ENCODE results near the gene MYL3.

MYL3 gene

DNA sequence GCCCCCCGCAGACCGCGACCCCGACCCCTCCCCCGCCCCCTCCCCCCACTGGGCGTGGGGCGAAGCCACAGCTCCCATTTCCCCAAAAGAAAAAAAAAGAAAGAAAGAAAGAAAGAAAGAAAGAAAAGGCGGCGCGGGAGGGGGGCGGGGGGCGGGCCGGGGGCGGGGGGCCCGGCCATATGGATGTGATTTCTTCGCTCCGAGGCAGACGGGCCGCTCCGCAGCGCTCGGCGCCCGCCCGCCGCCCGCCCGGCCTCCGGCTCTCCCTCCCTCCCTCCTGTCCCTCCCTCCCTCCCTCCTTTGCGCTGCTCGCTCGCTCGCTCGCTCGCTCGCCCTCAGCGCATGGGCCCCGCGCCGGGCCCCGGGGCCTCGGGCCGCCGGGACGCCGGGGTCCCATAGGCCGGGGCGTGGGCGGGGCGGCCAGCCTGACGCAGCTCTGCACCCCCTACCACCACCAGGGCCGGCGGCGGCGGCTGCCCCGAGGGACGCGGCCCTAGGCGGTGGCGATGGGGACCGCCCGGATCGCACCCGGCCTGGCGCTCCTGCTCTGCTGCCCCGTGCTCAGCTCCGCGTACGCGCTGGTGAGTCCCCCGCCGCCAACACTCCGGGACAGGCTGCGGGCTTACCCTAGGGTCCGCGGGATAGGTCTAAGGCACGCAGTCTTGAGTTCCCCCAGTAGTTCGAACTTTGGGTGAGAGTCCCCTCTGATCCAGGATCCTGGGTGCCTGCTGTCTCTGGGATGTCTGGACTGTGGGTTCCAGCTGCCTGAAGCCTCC is 20.0 kb upstream of the MYL3 start:
- no peak for DNase-seq (ENCODE audit: low read depth in 2 of 2)

DNA sequence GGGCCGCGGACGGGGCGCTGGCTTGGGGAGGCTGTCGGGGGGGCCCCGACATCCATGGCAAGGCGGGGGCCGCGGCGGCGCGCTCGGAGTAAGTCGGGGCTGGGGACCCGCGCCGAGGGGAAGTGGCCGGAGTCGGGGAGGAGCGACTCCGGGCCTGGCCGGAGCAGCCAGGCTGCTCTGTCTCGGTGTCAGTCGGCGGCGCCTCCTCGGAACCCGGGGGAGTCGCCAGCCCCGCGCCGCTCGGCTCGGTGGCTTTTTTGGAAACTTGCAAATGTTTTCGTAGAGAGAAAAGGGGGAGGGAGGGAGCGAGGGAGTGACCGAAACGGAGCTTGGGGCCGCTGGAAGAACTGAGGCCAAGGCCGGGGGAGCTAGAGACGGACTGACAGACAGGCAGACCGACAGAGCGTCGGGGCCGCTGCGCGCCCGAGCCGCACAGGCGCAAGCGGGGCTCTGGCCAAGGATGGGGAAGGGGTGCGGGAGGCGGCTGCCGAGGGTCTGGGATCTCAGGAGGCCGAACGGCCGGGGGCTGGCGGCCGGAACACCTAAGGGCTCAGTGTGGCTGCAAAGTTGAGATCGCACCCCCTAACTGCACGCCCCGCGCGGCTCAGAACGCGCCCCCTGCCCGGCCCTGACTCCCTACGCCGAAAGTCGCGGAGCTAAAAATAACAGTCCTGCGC is 19.3 kb upstream of the MYL3 start:
- no peak for DNase-seq (ENCODE audit: low read depth in 2 of 2)

DNA sequence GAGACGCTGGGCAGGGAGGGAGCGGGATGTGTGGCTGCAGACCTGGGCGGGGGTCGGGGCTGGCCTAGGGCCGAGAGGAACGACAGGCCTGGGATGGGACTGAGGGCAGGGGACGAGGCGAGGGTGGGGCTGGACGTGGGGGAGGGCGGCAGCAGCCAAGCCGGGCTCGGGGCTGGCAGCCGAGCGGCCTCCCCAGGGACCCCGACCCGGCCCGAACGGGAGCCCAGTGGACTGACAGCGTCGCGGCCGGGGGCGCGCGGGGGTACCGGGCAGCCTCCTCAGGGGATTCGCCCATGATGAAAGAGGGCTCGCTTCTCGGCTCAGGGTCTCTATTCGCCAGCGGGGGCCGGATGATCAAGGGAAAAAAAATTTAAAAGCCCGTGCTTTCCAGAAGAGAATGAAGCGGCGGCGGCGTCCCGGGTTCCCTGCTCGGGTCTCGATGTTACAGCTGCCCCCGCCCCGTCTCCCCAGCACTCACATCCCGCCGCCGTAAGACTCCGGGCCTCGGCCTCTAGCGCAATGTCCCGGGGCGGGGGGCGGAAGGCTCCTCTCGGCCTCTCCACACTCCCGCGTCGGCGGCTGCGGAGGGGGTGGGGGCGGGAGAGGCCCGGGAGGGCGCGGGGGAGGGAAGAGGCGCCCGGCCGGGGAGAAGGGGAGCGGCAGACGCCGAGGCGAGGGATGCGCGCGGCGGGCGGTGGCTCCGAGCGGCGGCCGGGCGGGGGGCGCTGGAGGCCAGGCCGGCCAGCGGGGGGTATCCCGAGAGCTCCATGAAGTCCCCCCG is 18.5 kb upstream of the MYL3 start:
- DNase-seq (ENCODE audit: low read depth in 2 of 2) = no peak

DNA sequence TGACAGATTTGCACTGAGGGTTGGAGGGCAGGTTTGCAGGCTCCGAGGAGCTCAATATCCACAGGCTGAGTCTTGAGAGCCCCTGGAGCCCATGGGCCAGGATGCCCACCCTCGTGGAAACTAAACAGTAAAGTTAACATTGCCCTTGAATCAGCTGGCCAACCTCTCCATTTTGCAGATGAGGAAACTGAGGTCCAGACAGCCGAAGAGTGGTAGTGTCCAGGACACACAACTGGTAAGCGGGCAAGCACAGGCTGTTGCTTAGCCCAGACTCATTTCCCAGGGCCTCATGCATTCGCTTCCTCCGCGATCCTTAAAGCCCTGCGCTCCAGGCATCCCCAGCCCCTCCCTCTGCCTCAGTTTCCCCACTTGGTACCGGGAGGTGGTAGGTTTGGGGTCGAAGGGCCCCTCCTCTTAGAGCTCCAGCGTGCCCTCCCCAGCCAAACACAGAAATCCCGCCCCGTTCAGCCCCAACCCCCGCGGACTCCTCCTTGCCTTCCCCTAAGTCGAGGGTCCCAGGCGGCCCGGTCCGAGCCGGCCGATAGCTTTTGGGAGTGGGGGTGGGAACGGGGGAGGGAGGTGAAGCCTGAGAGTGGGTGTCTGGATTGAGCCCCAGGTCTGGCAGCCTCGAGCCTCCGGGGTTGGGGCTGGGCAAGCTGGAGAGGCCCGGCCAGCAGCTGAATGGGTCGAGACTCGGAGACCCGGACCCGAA is 17.8 kb upstream of the MYL3 start:
- DNase-seq (ENCODE audit: low read depth in 2 of 2) = no peak

DNA sequence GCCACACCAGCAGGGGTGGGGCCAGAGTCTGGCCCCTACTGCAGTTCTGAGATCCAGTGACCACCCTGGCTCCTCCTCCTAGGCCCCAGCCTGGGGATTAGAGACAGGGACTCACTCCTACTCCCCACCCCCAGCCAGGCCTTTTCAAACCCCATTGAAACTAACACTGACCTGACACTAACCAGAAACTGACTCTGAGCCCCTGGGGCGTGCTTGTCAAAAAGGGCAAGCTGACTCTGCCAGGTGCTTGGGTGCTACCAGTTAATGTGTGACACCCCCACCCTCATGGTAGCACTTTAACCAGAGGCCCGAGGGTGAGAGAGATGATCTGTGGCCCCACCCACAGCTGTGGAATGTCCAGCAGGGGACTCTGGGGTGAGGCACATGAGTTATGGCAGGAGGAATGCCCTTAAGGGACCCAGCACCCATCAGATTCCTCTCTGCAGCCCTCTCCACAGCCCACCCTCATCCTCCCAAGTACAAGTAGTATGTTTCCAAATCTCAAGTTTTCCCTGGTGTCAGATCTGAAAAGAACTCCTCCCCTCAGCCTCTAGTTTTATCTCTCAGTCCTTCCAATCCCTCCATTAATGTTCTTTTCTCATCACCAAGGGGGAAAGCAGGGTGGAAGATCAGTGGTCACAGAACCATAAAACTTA is 15.7 kb upstream of the MYL3 start:
- no peak for DNase-seq (ENCODE audit: low read depth in 2 of 2)

DNA sequence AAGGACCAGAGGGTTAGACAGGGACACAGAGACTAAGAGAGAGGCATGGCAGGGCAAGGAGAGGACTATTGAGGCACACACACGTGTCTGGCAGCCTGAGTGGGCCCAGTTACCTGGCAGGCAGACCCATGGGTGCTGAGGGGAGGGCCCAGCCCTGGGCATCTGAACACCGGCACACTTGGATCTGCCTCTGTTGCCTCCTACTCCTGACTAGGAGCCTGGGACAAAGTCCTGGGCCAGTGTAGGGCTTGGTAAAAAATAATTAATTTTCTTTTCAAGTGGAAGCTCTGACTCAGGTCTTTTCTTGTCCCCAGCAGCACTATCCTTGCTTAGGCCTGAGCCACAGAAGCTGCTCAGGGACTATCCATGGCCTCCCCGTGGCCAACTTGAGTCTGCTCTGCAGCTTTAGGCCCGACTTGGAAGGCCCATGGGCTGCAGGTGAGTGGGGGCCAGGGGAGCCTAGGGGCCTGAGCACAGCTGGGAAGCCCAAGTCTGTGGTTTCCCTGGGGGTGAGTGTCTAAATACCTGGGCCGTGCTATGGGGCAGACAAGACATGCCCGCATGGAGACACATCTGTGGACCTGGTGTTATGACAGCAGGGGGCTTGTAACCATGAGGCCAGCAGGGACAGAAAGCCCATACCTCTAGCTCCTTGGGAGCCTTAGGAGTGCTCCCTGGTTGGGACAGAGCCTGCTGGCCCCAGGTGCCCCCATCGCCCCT is 14.3 kb upstream of the MYL3 start, which contains the start of gene PTH1R:
TSS of gene PTH1R (plus strand) at position 316 of the 720 bp plus-strand sequence. CDS start 5,839 bp downstream, outside the sequence.
- no peak for DNase-seq (ENCODE audit: low read depth in 2 of 2)

DNA sequence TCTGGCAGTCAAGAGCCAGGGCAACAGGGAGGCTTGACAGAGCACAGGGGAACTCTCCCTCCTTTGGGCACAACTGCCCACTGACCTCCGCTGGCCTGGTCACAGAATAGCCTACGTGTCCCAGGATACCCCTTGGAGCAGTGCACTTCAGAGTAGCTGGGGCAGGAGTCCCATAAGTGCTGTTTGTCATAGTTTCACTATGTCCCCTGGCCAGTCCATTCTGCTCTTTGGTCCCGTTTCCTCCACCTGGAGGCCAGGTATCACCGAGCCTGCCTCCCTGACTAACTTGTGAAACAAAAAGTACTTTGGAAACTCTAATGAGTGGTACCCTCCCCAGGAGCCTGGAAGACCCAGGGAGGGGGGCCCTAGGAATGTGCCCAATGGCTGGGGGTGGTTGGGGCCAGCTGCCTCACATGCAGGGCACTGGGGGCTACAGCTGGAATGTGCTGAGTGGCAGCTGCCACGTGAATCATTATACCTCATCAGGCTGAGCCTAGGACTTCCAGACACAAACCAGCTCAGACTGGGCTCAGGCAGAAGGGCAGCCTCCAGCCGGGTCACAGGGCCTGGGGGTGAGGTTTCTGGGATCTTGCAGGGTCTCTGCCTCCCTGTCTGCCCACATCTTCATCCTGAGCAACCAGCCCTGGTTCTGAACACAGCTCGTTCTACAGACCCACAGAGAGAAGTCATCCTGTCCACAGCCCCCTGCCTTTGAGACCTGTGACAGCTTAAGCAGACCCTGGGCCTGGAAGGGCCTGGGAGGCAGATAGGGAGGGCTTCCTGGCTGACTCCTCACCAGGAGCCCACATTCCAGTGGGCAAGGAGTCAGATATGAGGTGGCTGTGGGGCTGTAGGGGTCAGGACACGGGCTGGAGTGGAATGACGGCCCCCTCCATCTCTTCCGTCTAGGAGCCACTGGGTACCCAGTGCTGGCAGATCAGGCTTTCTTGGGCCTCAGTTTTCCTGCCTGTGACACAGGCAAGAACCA is 13.4 kb upstream of the MYL3 start:
- DNase-seq (ENCODE audit: low read depth in 2 of 2) = no peak

DNA sequence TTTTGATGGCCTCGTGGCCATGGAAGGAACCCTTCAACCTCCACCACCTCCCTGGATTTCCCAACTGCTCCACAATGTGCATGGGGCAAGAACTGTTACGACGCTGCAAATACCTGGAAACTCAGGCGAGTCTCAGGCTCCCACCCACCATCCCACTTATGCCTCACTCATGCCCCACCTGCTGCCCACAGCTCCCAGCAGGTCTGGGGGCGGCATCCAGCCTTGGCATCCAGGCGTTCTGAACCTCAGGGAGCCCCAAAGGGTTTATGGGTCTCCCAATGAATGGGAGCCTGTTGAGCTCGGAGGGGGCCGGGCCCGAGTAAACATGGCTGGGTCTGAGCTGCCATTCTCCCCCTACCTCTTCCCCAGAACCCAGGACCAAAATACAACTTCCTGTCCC is 12.3 kb upstream of the MYL3 start:
- no peak for DNase-seq (ENCODE audit: low read depth in 2 of 2)

DNA sequence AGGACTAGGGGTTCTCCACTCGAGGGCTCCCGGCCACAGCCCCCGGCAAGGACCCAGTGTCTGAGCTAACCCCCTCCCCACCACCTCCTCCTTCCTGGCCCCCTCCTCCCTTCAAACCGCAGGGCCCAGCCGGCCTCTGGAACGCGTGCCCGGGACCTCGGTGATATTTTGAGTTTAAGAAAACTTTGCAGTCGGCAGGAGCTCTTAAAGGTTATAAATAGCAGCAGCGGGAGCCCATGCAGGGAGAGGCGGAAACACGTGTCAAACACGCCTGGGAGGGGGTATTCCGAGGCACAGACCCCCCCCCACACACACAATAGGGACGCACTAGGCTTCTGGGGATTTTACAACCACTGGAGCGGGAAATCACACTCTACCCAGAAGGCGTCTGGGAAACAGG is 11.2 kb upstream of the MYL3 start:
- no peak for DNase-seq (ENCODE audit: low read depth in 2 of 2)

DNA sequence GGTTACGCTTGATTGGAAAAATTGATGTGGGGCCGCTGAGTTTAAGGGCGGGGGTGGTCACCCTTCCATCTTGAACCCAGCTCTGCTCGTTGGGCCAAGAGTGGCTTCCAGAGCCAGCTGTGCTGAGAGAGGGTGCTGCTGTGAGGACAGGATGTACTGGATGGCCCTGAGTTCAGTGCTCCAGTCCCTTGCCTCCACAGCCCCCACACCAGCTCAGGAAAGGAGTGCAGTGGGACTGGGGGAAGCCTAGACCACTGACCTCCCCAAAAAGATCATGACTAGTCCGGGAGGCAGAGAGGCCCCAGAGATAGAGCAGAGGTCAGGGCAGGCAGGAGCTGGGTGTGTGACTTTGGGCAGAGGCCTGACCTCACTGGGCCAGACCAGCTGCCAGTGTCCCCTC is 10.3 kb upstream of the MYL3 start:
- no peak for DNase-seq (ENCODE audit: low read depth in 2 of 2)

DNA sequence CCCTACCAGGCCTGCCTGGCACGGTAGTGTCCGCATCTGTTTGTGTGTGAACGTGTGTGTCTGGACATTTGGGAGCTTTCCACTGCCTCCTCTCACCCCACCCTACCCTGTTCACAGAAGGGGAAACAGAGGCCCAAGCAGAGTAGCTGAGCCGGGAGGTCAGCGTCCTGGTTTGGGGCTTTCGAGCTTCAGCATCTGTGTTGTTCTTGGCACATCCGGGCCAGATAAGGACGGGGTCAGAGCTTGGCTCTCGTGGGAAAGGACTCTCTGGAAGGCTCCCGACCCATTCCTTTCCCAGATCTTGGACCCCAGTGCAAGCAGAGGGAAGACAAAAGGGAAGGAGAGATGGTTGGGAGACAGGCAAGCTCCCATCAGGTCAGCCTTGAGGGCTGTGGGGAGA is 8.0 kb upstream of the MYL3 start:
- DNase-seq (ENCODE audit: low read depth in 2 of 2) = no peak

DNA sequence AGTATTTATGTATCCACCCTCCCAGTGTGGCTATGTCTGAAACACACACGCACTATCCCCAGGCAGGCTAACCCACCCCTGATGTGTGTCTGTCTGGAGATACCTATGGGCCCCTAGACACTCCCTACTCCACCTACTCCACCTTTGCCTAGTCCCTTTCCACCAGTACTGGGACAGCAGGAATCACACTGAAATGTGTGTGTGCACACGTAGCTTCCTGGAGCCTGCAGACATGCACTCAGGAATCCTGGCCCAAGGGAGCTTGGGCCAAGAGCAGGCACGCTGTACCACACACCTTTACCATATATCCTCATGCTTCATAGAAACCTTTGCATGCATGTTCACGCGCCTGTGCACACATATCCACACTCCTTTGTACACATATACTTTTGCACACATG is 7.4 kb upstream of the MYL3 start:
- no peak for DNase-seq (ENCODE audit: low read depth in 2 of 2)

DNA sequence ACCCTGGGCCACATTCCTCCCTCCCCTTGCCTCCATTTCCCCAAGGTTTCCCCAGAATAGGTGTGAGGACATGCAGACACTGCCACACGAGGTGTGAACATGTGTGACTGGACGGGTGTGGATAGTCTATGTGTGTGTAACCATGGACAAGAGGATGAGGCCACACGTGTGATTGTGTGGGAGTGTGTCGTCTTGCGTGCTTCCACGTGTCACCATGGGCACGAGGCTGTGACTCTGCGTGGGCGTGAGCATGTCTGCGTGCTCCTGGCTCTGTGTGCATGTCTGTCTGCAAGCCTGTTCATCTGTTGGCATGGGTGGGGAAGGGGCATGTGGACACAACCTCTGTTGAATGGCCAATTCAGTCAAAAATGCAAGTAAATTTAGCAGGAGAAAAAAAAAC is 6.2 kb upstream of the MYL3 start:
- DNase-seq (ENCODE audit: low read depth in 2 of 2) = no peak

DNA sequence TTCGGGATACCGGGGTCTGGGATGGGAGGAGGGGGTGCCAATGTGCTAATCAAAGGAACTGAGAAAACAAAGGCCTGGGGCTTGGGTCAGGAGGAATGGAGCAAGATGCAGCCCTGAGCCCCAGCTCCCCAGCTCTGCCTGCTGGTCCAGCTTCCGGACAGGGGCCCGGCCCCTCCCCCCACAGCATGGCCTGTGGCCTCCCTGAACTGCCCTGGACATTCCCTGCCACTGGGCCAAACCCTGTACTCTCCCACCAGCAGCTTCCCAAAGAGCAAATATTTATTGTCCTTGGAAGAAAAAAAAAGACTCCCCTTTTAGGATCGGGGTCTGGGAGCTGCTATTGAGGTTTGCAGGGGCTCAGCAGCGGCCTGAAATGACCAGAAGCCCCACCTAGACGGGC is 5.7 kb upstream of the MYL3 start:
- no peak for DNase-seq (ENCODE audit: low read depth in 2 of 2)

DNA sequence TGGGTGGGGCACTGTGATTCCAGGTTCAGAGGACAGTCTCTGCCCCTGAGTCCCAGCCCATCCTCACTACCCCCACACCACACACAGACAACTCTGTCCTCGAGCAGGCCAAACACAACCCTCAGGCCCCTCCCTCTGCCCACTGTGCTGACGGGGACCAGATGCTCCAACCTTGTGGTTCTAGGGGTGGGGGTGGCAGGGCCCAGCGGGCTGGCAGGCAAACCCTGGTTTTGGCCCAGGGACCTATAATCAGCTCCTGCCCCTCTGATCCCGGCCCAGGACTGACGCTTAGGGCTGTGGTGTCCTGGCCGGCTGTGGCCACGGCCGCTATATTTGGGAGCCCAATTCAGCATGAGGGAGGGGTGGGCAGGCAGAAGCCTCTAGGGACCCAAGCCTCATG is 5.0 kb upstream of the MYL3 start:
- no peak for DNase-seq (ENCODE audit: low read depth in 2 of 2)

DNA sequence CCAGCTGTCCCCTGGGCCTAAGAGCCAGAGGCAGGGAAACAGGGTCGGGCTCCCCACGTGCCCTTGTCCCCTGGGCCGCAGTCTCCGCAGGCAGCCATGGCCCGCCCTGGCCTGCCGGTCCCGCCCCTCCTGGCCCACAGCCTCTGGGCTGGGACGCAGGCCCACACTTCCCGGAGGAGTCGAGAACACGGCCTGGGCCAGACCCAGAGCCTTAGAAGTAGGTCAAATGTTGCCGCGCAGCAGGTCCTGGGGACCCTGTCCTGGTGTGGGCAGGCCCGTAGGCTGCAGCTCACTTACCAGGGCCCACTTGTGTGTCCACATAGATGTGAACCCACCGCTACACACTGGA is 4.3 kb upstream of the MYL3 start:
- DNase-seq (ENCODE audit: low read depth in 2 of 2) = no peak

DNA sequence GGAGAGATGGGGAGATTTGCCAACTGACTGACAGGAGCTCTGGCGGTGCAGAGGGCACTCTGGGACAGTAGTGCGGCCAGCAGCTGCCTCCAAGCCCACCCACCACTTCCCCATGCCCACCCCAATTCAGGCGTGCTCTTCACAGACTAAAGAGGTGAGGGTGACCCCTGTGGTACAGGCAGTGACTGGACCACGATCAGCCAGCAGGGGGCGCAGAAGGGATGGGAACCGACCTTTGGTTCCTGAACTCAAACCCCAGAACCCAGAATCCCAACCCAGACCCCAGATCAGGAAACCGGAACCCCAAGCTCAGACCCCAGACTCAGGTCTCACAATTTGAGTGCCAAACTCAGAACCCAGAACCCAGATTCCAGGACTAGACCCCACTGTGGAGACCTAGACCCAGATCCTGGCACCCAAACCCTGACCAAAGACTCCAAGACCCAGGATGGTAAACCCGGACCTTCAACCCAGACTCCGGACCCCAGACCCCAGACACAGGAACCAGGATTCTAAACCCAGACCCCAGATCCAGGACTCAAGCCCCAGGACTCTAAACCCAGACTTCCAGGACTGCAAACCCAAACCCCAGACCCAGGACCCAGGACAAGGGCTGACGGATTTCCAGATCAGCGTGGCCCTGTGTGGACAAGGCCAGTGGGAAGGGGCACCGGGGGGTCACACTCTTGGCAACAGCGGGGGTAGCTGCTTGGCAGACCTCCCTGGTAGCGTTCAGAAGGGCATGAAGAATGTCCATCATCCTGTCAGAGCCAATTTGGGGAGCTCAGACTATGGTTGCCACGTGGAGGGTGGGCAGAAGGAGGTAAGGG is 3.7 kb upstream of the MYL3 start:
- DNase-seq (ENCODE audit: low read depth in 2 of 2) = peak; percentile 55 to 75

DNA sequence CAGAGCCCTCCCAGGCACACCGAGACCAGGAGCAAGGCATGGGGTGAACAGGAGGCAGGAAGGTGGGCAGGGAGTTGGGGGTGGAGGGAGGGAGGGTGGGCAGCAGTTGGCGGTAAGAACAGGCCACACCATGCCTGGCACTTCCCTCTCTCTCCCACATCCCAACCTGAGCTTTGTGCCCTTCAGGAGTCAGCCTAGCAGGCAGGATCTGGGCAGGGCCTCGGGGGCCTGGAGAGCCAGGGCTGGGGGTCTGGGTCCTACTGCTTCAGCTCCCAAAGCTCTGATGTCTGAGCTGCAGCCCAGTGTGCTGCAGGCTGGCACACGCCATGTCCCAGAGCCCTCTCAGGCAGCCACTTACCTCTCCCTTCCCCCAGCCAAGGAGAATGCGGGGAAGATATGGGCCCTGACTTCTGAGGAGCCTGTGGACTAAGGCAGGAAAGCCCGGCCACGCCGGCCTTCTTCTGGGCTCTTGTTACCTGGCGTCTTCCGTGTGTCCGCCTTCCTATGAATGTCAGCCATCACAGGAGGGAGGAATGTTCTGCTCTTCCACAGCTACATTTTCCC is 2.9 kb upstream of the MYL3 start:
- no peak for DNase-seq (ENCODE audit: low read depth in 2 of 2)

DNA sequence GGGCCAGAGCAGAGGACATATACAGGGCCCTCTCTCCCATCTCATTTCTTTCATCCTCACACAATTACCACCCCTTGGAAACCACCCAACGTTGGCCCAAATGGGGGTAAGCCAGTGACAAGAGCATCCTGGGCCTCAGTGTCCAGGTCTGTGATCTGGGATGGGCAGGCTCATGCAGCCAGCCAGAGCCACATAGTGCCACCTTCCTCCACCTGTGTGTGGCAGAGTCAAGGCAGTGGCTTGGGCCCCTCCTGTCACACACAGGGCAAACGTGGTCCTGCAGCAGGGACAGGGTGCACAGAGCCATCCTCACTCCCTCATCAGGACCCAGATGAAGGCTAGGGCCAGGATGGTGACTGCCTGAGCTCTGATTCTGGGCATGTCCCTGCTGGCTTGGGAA is 2.3 kb upstream of the MYL3 start:
- DNase-seq (ENCODE audit: low read depth in 2 of 2) = no peak
